ENCODE results near the gene PRSS27.
"Not testable (repeated sequence)": the region's sequence is repeated elsewhere in the genome, so short reads cannot be mapped to it uniquely, and the experiment has no call there.

PRSS27 gene

DNA sequence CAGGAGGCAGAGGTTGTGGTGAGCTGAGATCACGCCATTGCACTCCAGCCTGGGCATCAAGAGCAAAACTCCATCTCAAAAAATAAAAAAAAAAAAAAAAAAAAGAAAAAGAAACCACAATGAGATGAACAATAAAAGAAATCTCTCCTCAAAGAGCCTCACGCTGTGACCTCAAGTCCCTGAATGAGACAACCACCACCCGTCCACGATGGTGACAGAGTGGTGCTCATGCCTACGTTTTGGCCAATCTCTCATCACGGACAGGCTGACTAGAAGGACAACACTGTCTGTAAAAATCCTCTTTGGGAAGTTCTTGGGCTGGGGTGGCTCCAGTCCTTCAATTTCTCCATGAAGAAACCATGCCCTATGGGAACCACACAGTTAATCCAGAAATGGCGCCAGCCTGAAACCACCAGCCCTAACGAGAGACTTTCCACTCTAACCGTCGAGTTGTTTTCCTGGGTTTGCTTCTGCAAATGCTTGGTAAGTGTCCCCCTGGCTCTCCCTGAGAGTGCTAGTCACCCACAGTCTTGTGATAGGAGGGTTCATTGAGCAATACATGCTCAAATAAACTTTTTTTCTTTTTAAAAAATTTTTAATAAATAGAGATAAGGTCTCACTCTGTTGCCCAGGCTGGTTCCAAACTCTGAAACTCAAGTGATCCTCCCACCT lies 15.0 kb upstream of the PRSS27 start:
- no peak overlapping the region for H2AFZ ChIP-seq (ENCODE audit: low read depth, low read length)
- H3K27me3 ChIP-seq (ENCODE audit: insufficient read depth, low read length): no peaks in the 10 kb centered on the region
- H3K4me3 ChIP-seq (ENCODE audit: low read length): no peak overlapping the region
- no peaks in the 10 kb centered on the region for H3K36me3 ChIP-seq (ENCODE audit: insufficient read depth, low read length)
- peaks cover 4% of the 10 kb centered on the region for H3K4me1 ChIP-seq (ENCODE audit: insufficient read depth, low read length)
- no peaks in the 10 kb centered on the region for H3K9me3 ChIP-seq (ENCODE audit: low read length)

DNA sequence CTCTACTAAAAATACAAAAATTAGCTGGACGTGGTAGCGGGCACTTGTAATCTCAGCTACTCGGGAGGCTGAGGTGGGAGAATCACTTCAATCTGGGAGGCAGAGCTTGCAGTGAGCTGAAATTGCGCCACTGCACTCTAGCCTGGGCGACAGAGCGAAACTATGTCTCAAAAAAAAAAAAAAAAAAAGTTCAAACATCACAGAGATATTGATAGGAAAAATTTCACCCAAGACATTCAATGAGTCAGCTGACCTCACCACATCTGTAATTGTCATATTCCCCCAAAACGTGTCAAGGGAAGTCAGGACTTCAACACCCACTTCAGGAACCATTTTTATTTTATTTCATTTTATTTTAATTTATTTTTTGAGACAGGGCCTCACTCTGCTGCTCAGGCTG lies 8.0 kb upstream of the PRSS27 start:
- Histone ChIP-seq H3K4me1 (ENCODE audit: insufficient read depth, low read length) (no peaks in the 10 kb centered on the region), H3K4me3 (ENCODE audit: low read length) (no peak overlapping the region), H3K36me3 (ENCODE audit: insufficient read depth, low read length) (no peaks in the 10 kb centered on the region), H3K9me3 (ENCODE audit: low read length) (no peaks in the 10 kb centered on the region), H3K27me3 (ENCODE audit: insufficient read depth, low read length) (no peaks in the 10 kb centered on the region), H2AFZ (ENCODE audit: low read depth, low read length) (no peak overlapping the region)

DNA sequence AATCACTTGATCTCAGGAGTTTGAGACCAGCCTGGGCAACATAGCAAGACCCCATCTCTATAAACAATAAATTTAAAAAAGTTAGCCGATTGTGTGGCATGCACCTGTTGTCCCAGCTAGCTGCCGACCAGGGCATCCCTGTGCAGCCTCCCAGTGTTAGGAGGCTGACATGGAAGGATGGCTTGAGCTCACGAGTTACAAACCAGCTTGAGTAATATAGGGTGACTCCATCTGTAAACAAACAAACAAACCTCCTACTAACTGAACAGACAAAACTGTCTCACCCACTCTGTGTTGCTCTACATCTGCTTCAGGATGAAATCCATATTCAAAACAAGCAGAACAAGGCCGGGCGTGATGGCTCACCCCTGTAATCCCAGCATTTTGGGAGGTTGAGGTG lies 6.9 kb upstream of the PRSS27 start:
- Histone ChIP-seq H3K4me1 (ENCODE audit: insufficient read depth, low read length) (no peaks in the 10 kb centered on the region), H3K27me3 (ENCODE audit: insufficient read depth, low read length) (no peaks in the 10 kb centered on the region), H3K9me3 (ENCODE audit: low read length) (no peaks in the 10 kb centered on the region), H3K4me3 (ENCODE audit: low read length) (no peak overlapping the region), H2AFZ (ENCODE audit: low read depth, low read length) (no peak overlapping the region), H3K36me3 (ENCODE audit: insufficient read depth, low read length) (no peaks in the 10 kb centered on the region)

DNA sequence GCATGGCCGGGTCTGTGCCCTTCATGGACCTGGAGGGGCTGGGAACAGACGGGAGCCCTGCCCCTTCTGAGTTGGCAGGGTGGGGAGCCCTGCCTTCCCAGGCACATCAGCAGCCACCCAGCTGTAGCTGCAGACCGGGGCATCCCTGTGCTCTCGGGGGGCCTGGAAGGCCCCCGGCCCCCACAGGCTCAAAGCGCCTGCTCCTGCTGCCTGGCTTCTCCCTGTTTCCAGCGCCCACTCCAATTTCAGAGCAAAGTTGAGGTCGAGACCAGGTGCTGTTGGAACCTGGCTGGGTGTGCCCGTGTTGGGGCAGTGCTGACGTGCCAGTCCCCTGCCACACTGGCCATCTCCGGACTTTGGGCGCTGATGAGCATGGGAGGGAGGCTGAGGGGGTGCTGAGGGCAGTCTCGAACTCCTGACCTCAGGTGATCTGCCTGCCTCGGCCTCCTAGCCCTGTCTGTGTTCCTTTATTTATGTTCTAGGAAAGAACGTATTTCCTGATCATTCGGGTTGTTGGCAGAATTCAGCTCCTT lies 4.9 kb upstream of the PRSS27 start:
- H3K4me3 ChIP-seq (ENCODE audit: low read length): no peak overlapping the region
- no peaks in the 10 kb centered on the region for H3K9me3 ChIP-seq (ENCODE audit: low read length)
- H2AFZ ChIP-seq (ENCODE audit: low read depth, low read length): no peak overlapping the region
- H3K4me1 ChIP-seq (ENCODE audit: insufficient read depth, low read length): no peaks in the 10 kb centered on the region
- H3K36me3 ChIP-seq (ENCODE audit: insufficient read depth, low read length): no peaks in the 10 kb centered on the region
- H3K27me3 ChIP-seq (ENCODE audit: insufficient read depth, low read length): no peaks in the 10 kb centered on the region

DNA sequence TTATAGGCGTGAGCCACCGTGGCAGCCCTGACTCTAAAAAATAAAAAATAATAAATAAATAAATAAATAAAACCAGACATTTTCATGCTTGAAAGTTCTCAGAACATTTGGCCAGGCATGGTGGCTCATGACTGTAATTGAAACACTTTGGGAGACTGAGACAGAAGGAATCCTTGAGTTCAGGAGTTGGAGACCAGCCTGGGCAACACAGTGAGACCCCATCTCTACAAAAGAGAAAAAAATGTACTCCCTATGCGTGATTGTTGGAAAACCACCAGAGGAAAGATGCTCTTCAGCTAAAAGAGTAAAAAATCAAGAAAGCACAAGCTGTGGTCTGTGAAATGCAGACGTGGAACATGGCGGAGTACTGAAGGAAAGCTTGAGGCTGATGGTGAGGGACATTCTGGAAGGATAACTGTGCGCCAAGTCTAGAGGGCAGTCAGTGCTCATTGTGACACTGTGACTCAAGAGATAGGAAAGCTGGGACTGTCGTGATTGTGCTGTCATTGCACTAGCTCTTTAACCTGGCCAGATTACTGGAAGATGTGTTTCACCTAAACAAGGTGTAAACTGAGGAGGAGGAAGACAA lies 4.2 kb upstream of the PRSS27 start:
- Histone ChIP-seq H3K9me3 (ENCODE audit: low read length) (no peaks in the 10 kb centered on the region), H3K4me1 (ENCODE audit: insufficient read depth, low read length) (peaks cover 3% of the 10 kb centered on the region), H3K36me3 (ENCODE audit: insufficient read depth, low read length) (no peaks in the 10 kb centered on the region), H2AFZ (ENCODE audit: low read depth, low read length) (no peak overlapping the region), H3K4me3 (ENCODE audit: low read length) (no peak overlapping the region), H3K27me3 (ENCODE audit: insufficient read depth, low read length) (no peaks in the 10 kb centered on the region)

DNA sequence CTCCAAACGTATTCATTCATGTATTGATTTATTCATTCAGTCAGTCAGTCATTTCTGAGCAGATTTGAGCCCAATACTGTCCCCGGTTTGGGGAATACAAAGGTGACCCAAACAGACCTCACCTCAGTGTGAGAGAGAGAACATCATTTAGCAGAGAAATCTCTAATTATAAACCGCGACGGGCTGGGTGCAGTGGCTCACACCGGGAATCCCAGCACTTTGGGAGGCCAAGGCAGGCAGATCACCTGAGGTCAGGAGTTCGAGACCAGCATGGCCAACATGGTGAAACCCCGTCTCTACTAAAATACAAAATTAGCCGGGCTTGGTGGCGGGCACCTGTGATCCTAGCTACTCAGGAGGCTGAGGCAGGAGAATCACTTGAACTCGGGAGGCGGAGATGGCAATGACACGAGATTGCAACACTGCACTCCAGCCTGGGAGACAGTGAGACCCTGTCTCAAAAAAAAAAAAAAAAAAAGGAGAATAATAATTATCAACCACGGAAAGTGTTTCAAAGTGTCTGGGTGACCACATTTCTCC lies 1.7 kb upstream of the PRSS27 start:
- Histone ChIP-seq H2AFZ (ENCODE audit: low read depth, low read length) (peak overlapping the region; percentile 34), H3K4me3 (ENCODE audit: low read length) (peak overlapping the region; percentile 56)
- H3K36me3 ChIP-seq (ENCODE audit: insufficient read depth, low read length); H3K4me1 ChIP-seq (ENCODE audit: insufficient read depth, low read length); H3K27me3 ChIP-seq (ENCODE audit: insufficient read depth, low read length); H3K9me3 ChIP-seq (ENCODE audit: low read length): not testable (repeated sequence)

DNA sequence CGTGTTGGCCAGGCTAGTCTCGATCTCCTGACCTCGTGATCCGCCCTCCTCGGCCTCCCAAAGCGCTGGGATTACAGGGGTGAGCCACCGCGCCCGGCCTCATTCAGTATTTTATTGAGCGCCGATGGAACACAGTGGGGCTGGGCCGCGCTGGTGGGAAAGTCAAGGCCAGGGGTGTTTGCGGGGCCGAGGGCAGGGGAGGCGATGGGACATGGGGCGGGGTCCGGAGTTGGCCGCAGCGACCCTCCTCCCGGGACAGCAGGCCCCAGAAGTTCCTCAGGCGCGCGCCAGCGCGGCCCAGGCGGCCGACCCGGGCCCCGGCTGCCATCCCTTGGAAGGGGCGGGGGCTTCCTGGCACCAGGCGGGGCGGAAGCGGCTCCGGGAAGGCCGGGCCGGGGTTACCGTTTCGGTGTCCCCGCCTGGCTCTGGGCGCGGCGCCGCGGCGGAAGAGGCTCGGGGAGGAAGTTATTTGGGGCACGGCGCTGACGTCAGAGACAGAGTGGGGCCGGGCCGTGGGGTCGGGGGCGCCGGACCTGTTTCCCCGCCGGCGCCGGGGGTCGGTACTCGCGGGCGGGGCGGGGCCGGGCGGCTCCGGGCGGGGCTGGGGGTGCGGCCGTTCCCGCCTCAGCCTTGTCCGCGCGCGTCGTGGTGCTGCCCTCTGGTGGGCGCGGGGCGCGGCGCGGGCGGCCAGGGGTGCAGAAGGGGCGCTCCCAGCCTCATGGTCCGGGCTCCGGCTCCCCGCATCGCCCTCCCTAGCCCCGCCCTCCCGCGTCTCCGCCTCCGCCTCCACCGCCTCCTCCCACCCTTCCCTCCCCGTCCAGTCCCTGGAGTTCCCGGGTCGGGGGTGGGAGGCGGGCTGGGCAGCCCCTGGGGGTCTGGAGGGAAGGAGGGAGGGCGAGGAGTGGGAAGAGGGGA lies 952 bp upstream of the PRSS27 start:
- Histone ChIP-seq H3K4me1 (ENCODE audit: insufficient read depth, low read length) (peaks cover 3% of the 10 kb centered on the region), H3K36me3 (ENCODE audit: insufficient read depth, low read length) (no peaks in the 10 kb centered on the region), H2AFZ (ENCODE audit: low read depth, low read length) (peak overlapping the region; percentile 80), H3K4me3 (ENCODE audit: low read length) (peak overlapping the region; percentile 56), H3K9me3 (ENCODE audit: low read length) (no peaks in the 10 kb centered on the region), H3K27me3 (ENCODE audit: insufficient read depth, low read length) (no peaks in the 10 kb centered on the region)

DNA sequence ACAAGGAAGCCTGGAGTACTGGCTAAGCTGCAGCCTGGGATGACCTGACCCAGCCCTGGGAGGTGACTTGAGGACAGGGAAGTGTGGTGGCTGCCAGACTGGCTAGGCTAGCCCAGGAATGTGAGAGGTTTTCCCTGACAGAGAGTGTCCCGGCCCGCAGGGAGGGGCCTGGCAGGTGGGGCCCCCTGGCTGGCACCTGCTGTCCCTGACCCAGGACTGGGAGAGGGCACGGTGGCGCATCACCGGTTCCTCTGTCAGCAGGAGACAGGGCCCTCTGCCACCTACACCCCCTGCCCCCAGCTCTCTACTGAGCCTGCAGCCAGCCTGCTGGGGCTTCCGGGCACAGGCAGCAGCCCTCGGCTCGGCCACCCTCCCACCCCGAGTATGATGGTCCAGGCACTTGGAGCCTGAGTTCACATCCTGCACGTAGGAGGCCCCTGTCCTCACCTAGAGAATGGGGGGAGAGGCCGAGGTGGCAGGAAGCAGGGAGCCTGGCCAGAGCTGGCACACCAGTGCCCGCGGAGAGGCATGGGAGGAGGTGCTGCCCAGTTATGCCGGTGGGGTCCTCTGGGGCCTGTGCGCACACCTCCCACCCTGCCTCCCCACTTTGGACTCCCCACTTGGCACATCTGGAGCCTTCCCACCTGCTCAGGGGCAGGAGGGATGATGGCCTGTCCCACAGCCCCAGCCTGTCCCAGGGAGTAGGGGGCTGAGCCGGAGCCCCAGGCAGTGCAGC lies 528 bp downstream of the PRSS27 start:
- Histone ChIP-seq H3K27me3 (ENCODE audit: insufficient read depth, low read length) (no peaks in the 10 kb centered on the region), H3K9me3 (ENCODE audit: low read length) (no peaks in the 10 kb centered on the region), H3K36me3 (ENCODE audit: insufficient read depth, low read length) (no peaks in the 10 kb centered on the region), H2AFZ (ENCODE audit: low read depth, low read length) (no peak overlapping the region), H3K4me1 (ENCODE audit: insufficient read depth, low read length) (peaks cover 3% of the 10 kb centered on the region), H3K4me3 (ENCODE audit: low read length) (no peak overlapping the region)

DNA sequence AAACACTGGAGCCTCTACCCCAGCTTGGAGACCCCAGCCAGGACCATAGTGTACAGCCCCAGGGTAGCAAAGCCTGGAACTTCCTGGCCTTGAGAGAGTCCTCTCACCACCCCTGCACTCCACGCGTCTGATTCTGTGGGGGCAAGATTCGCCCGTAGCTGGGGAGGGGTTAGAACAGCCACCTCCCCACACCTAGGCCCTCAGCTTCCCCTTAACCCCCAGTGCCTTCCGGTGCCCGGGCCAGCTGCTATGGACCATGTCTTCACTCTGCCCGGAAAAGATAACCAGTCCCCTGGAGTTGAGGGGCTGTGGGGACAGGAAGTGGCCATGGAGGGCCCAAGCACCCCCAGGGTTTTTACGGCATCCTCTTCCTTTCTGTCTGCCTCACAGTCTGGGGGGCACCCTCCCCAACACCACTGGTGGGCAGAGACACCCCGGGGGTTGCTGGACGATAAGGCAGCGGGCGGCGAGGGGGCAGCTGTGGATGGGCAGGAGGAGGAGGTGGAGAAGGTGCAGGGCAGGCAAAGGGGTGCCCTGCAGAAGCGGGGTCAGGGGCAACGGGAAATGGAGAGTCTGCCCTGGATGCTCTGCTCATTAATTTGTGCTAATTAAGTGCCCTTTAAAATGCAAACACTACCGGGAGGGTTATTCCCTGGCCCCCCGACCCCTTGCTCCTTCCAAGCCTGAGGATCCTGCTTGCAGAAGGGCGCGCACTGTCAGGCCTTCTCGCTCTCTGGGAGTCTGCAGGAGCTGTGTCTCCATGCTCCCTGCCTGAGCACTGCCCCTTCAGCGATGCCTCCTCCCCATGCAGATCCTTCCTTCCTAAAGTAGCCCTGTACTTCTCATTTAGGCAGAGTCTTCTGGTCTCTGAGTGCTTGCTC lies 2.4 kb downstream of the PRSS27 start:
- Histone ChIP-seq H3K36me3 (ENCODE audit: insufficient read depth, low read length) (peaks cover 3% of the 10 kb centered on the region), H2AFZ (ENCODE audit: low read depth, low read length) (no peak overlapping the region), H3K4me1 (ENCODE audit: insufficient read depth, low read length) (peaks cover 3% of the 10 kb centered on the region), H3K4me3 (ENCODE audit: low read length) (no peak overlapping the region), H3K9me3 (ENCODE audit: low read length) (no peaks in the 10 kb centered on the region), H3K27me3 (ENCODE audit: insufficient read depth, low read length) (no peaks in the 10 kb centered on the region)

DNA sequence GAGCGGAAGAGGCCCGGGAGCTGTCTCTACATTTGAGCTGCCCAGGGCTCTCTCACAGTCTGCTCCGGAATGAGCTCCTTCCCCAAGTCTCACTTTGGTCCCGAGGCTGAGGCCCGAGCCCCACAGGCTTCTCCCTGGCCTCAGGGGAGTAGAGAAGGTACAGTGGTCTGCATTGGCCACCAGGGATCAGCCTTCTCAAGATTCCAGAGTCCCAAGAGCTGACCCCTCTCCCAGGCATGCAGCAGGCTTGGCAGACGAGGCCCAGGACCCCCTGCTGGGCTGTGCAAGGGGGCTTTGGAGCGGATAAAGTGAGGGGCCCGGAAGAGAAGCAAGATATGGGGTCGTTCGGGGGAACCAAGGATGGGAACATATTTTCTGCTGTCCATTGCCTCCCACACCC lies 3.1 kb downstream of the PRSS27 start:
- Histone ChIP-seq H3K27me3 (ENCODE audit: insufficient read depth, low read length) (no peaks in the 10 kb centered on the region), H2AFZ (ENCODE audit: low read depth, low read length) (no peak overlapping the region), H3K36me3 (ENCODE audit: insufficient read depth, low read length) (peaks cover 3% of the 10 kb centered on the region), H3K4me3 (ENCODE audit: low read length) (no peak overlapping the region), H3K4me1 (ENCODE audit: insufficient read depth, low read length) (peaks cover 3% of the 10 kb centered on the region), H3K9me3 (ENCODE audit: low read length) (no peaks in the 10 kb centered on the region)

DNA sequence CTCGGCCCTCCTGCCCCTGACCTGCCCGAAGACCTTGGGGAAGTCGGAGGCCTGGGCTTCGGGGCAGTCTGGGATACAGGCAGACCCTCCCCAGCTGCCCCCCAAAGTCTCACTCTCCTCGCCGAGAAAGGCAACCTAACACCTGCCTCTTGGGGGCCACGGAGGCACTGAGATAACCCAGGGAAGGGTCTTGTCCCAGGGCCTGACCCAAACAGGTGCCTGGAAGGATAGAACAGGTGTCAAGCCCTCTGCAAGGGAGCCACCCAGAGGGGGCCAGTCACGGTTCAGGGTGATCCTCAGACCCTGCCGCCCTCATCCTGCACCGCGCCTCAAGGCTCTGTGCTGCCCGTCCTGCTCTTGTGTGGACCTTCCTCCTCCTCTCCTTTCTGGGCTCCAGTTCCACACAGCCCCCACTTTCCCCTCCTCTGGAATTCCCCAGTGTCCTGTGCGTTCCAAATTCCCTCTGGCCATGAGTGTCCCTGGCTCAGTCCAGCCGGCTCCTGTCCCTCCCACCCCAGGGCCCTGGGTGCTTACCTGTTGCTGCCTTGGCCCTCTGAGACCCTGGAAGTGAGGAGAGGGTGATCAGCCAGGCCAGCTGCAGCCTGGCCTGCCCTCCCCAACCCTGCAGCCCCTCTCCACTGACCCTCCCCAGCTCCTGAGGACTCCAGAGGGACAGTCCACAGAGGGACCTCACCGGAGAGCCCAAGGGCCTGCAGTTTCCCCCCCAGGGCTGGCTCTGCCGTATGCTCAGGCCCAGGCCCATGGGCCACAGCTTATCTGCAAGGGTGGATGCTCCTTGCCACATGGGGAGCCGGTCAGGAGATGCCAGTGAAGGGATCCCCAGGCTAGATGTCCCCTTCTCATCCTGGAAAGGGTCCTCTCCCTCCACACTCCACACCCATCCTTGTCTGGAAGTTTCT lies 3.8 kb downstream of the PRSS27 start:
- peaks cover 3% of the 10 kb centered on the region for H3K36me3 ChIP-seq (ENCODE audit: insufficient read depth, low read length)
- no peaks in the 10 kb centered on the region for H3K9me3 ChIP-seq (ENCODE audit: low read length)
- H3K4me3 ChIP-seq (ENCODE audit: low read length): no peak overlapping the region
- no peaks in the 10 kb centered on the region for H3K27me3 ChIP-seq (ENCODE audit: insufficient read depth, low read length)
- H2AFZ ChIP-seq (ENCODE audit: low read depth, low read length): no peak overlapping the region
- H3K4me1 ChIP-seq (ENCODE audit: insufficient read depth, low read length): peaks cover 3% of the 10 kb centered on the region

Measured in neuron (in vitro differentiated cells).